GM18867 (cell line): ENCODE data around the gene NSFL1C.
A peak's percentile ranks its signal among the peaks of the same experiment; 100 is the strongest.

ENCODE experiments used
- ATAC-seq: cut with Tn5 transposase; IDR thresholded peaks from one replicate; pipeline ENCODE4 v1.9.1; 2021; ENCODE audit warnings: mild to moderate bottlenecking, moderate library complexity; ENCODE audit not compliant: unreplicated experiment

NSFL1C gene

DNA sequence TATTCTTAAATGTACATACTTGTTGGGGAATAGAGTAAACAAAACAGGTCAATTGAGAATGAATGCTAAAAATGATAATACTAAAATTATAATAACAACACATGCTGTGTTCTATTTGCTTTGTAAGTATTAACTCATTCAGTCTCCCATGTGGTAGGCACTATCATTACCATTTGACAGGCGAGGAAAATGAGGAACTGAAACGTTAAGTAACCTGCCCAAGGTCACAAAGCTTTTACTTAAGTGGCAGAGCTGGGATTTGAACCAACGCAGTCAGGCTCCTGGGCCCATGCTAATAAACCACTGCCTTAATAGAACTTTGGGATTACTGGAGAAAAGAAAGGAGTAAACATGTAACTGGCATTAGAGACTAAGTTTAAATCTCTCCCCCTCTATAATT, 3.8 kb downstream of the NSFL1C start:
- no peak for ATAC-seq

DNA sequence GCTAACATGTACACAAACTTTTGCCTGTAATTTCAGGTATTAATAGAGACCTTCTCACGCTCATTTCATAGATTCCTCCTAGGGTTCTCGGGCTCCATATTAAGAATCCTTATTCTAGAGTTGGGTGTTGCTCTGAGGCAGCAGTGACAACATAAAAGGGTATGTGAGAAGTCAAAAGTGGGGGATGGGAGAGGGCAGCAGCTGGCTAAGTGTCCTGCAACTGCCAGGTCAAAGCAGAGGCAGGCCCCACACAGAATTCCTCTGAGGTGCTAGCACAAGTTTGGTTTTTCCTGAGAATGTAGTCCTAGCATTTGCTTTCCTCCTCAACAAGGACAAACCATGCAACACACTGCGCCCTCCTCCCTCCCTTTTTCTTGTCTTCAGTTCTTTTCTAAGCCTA, 4.6 kb downstream of the NSFL1C start:
- no peak for ATAC-seq

DNA sequence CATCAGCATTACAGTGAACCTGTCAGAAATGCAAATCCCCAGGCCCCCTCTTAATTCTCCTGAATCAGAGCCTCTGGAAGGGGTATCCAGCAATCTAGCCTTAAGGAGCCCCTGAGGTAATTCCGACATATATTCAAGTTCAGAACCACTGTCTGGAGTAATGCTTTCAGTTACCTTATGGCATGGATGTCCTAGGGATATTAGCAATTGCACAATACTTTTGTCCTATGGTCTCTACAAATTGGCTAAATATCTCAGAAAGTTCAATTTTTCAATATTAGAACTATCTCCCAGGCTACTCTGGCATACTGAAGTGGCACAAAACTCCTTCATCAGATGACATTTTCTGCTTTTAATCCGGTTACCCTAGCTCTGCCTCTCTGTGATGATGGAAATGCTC, 6.4 kb downstream of the NSFL1C start:
- ATAC-seq: no peak

DNA sequence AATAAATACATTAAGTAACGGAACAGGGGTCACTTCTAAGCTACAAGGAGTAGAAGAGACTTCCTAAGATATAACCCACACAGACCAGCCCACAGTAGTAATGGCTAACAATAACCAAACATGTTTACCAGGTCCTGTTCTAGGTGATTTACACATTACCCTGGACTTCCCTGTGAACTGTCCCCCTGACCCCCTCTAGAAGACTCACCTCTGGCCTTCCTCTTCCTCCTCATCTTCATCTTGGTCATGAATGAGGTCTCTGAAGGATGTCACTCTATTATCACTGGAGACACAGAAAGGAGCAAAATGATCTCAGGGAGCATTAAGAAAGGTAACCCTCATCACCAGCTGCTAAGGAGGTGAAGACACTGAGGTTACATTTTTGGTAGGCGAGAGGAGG, 8.7 kb downstream of the NSFL1C start:
- ATAC-seq: no peak

DNA sequence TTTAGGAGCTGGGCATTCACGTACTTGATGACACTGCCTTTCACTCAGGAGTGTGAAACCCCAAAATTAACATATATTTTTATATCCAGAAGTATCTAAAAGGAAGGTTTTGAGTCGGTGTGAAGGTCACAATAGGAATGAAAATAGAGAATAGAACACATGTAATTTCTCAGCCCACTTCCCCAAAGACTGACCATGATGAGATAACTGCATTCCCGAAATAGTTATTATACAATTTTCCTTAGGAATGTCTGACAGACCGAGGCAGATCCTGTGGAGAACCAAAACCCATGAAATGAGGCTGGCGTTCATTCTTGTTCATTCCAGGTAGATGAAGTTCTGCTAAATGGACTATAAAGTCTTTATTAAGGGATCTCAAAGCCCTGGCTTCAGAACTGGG, 10.3 kb downstream of the NSFL1C start:
- no peak for ATAC-seq

DNA sequence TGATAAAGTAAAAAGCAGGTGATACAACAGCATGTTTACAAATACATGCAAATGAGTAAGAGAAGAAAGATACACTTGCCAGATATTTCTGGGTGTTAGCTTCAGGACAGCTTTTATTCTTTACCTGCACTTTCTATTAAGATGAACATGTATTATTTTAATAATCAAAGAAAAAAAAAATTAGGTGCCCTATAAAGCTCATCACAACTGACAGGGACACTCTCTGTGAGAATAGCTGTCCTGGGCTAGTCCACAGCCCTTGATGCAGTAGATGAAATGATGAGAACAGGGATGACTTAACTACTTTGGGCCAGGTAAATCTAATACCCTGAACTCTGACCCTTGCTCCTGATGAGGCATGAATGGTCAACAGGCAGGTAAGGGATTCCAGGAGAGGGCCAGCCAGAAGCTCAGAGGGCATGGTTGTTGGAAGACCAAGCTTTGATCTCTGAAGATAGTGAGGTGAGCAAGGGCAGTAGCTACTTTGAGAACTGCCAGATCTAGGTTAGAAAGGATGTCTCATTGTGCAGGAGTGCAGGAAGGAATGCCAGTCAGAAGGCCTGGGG, 15.6 kb downstream of the NSFL1C start:
- no peak for ATAC-seq

DNA sequence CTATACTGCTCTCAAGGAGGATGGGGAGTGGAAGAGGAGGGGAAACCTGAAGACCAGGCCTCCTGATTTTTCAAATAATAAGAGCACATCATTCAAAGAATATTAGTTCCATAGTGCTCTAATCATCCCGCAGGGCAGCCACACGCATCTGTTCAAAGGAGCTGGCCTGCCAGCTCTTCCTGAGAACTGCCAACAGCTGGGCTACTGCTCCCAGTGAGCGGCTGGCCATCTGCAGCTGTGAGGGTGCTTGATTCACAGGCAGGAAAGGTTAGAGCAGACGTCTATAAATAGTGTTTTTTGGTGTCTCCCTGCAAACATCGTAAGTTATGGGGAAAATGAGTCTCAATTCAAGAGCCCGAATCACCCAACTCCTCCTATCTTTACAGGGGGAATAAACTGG, 17.3 kb downstream of the NSFL1C start:
- no peak for ATAC-seq

DNA sequence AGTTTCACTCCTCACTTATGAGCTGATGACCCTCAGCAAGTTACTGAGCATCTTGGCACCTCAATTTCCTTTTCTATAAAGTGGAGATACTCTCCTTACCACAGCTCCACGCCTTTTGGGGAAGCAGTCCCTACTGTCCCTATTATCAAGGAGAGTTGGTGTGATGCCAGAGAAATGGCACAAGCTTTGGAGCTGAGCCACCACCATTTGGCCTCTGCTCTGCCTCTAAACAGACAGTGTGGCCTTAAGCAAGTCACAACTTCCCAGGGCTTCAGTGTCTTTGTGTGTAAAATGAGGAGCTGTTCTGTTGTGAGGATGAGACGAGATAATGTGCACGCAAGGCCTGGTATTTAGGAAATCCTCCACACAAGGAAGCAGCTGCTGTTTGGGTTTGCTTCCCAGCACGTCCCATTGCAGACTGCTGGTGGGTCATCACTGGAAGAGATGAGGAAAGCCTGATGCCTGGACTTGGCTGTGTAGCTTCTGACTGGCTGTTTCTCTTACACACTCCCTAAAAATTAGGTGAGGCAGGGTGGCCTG, 18.5 kb downstream of the NSFL1C start:
- ATAC-seq: no peak

DNA sequence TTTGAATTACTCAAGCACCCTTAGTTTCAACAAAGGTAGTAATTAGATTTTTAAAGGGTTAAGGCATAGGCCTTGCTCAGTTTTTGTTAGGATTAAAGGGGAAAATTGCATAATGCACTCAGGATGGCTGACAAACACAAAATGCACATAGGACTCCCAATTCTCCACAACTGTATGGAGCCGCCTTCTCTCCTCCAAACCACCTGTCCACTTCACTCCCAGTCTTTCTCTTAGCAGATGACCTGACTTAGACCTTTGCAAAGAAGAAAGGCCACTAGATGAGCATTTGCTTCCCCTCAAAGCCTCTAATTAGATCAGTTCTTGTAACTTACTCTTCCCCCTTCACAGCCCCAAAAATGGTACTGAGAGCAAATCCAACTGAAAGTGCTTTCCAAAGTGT, 20.1 kb downstream of the NSFL1C start:
- ATAC-seq: no peak

DNA sequence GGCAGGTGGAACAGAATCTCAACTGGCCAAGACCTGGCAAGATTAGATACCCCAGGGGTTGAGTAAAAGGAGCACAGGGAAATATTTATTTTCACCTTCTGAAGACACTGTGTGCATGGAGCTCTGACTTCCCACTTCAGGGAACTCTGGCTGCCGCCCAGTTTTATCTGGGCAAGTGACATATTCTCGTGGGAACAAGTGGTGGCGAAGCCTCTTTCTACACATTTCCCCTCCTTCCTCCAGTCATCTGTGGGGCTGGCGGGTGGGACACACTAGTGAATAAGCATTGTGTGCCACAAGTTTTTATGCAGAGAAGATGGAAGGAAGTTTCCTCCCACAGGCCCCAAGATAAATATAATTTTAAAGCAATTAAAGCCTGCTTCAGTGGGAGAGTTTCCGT, 23.6 kb downstream of the NSFL1C start:
- ATAC-seq: no peak

DNA sequence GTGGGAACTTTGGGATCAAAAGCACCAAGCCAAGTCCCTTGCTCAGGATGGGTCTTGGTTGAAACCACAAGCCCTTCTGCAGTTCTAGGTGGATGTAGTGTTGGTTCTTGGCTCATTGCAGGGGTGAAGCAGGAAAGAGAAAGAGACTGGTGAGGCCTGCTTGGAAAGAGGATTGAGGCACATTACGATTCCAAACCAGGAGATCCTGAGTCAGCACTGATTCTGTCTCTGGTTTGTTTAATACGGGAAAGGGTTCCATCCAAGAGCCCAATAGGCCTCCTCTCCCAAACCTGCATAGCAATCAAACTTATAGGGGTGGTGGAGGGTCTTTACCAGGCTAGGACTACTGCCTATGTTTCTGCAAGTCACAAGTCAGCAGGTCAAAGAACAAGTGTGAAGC, 24.3 kb downstream of the NSFL1C start:
- ATAC-seq: no peak

DNA sequence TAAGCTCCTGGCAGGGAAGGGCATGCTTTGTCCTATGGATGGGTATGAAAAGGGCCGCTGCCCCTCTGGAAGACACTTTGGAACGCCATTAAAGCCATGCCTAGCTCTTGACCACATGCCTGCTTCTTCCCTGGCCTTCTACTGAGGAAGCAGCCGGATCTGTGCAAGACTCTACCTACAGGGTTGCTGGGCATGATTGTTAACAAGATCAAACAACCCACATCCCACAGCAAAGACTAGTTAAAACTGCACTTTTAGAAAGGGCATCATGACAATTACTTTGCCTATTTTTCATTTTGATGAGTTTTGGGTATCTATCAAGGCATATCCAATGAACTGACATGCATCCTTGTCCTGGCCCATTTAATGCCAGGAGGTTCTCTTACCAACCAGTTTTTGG, 25.5 kb downstream of the NSFL1C start:
- ATAC-seq: no peak

DNA sequence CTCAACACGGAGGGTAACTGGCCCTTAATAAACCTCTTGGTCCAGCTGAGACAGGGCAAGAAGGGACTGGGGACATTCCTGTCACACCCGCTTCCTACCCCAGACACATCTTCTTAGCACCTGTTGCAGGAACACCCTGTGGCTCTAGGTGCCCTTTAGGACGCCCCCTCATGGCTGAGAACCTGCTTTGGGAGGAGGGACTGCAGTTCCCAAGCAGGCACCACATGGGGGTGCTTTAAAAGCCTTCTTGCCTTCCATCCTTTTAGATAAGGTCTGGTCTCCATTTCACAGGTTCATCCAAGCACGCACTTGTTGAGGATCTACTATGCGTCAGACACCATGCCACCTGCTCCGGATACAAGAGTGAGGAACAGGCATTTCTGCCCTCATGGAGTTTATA, 26.6 kb downstream of the NSFL1C start:
- no peak for ATAC-seq

DNA sequence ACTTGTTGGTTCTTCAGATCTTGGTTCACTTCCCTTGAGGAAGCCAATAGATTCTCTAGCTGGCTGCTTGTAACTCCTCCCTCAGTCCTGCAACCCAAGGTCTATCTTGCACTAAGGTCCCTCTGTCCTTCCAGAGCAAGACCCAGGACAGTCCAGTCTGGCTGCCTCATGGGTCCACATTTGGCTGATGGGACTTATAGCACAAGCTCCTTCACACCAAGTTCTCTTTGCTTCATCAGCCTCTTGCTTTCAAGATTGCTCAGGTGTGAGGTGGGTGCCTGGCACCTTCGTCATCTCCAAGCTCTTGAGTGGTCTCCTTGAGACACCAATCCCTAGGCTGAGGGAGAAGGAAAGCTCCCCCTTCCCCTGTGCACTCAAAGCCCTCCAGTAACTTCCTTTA, 28.3 kb downstream of the NSFL1C start:
- no peak for ATAC-seq

DNA sequence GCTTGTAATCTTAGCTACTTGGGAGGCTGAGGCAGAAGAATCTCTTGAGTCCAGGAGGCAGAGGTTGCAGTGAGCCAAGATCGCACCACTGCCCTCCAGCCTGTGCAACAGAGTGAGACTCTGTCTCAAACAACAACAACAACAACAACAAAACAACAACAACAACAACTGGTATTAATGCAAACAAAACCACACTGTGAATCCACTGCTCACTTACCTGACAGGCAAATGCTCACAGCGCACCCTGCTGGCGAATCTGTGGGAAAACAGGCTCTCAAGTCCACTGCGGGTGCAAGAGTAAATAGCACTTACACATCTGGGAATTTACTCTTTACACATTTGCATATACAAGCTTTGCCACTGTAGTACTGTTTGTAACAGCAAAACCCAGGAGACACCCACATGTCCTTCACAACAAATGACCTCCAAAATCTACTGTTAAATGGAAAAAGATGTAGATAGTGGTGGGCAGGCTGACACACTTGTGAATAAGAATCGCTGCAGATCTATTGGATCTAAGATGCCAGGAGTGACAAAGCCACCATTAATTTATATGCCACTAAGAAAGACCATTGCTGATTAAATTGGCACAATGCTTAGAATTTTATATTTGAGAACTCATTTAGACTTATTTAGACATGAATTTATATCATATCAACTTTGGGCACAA, 29.3 kb downstream of the NSFL1C start:
- no peak for ATAC-seq

DNA sequence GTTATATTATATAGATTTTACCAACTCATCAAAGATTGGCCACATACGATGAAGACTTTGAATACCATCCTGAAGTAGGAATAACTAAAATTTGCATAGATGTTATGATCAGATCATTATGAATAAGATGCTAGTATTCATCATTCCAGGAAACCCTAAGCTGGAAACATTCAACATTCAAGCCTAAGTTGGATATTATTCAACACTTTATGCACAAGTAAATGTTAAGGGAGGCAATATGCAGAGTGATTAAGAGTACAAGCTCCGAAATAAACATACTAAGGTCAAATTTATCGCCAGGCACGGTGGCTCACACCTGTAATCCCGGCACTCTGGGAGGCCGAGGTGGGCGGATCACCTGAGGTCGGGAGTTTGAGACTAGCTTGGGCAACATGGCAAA, 30.4 kb downstream of the NSFL1C start:
- ATAC-seq: no peak

DNA sequence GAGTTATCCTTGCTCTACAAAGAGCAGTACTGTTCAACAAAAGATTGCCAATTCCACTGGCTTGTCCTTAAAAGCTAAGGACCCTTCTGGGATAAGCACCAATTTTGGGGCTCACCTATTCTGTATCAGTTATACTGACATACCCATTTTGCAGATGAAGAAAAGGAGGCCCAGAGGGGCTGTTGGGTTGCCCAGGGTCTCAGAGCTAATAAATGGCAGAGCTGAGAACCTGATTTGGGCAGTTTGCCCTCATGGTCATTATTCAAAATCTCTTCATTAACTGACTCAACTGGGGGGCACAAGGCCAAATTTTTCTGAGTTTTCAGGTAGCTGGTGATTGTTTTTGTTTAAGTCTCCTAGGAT, 31.3 kb downstream of the NSFL1C start:
- no peak for ATAC-seq

DNA sequence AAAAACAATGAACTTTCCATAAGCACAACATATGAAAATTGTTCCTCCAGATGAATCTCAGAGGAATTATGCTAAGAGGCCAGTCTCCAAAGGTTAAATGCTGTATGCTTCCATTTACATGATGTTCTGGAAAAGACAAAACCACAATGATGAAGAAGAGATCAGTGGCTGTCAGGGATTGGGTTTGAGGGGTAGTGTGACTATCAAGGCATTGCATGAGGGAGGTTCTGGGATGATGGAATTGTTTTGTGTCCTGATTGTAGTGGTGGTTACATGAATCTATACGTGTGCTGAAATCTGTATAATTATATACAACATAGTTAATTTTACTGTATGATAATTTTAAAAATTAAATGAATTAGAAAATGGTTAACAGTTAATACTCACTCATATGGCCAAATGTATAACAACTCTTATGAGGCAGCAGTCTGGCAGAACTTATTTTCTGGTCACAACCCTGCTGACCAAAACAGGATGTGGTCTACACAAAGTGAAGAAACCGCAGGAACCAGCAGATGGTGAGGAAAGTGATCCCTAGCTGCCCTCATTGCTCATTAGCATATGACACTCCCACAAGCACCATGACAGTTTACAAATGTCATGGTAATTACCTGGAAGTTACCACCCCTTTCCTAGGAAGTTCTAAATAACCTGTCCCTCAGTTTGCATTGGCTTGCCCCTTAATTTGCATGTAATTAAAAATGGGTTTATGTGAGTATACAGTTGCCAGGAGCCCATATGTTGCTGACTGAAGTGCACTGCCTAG, 31.9 kb downstream of the NSFL1C start:
- ATAC-seq: peak; percentile 85

DNA sequence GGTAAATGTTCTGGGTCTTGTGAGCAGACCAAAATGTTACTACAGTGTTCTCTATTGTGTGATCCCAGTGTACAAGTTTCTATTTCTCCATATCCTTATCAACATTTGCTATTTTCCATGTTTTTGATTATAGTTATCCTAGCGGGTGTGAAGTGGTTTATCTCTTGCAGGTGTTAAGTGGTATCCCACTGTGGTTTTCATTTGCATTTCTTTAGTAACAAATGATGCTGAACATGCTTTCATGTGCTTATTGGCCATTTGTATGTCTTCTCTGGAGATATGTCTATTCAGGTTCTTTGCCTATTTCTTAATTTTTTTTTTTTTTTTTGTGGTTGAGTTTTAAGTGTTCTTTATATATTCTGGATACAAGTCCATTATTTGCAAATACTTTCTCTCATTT, 35.5 kb downstream of the NSFL1C start:
- ATAC-seq: no peak

DNA sequence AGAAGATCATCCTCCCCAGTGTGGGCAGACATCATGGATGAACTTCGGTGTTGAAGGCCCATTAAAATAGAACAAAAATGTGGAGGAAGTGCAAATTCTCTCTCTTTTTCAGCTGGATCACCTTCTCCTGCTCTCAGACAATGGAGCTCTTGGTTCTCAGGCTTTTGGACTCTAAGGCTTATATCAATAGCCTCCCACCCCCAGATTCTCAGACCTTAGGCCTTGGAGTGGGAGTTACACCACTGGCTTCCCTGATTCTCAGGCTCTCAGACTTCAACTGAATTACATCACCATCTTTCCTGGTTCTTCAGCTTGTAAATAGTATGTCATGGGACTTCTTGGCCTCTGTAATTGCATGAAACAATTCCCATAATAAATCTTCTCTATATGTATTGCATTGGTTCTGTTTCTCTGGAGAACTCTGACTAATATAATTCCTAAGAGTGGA, 36.6 kb downstream of the NSFL1C start:
- ATAC-seq: no peak

DNA sequence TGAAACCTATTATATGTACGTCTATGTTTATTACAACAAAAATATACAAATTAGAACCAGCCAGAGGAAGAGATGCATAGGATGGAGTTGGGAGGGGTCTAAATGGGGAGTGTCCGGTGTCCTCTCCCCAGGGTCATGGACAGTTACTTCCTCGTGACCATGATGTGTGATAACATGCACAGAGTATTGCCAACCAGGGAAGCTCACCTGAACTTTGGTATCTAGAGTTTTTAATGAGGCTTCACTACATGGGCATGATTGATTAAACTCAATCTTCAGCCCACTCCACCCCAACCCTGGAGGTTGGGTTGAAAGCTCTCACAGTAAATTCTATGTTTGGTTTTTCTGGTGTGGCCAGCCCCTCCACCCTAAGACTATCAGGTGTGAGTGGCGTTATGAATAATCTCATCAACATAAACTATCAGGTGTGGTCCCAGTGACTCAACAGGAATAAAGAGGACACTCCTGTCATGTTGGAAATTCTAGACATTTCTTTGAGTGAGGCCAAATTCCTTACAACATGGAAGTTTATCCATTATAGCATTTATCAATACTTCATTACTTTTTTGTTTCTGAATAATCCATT, 37.4 kb downstream of the NSFL1C start:
- ATAC-seq: no peak
